GM12873 (cell line): ENCODE data around the gene POM121C.
"Not testable (repeated sequence)": the region's sequence is repeated elsewhere in the genome, so short reads cannot be mapped to it uniquely, and the experiment has no call there.

Experiments
- TF ChIP-seq, protein P1 (sequence below): IDR thresholded peaks from 2 replicates; pipeline ENCODE4 v1.5.1; 2012; ENCODE audit warnings: low read depth, mild to moderate bottlenecking, moderate library complexity, low read length, control low read depth; ENCODE audit not compliant: insufficient read depth; ENCODE audit errors: missing control alignments

Gene POM121C

DNA sequence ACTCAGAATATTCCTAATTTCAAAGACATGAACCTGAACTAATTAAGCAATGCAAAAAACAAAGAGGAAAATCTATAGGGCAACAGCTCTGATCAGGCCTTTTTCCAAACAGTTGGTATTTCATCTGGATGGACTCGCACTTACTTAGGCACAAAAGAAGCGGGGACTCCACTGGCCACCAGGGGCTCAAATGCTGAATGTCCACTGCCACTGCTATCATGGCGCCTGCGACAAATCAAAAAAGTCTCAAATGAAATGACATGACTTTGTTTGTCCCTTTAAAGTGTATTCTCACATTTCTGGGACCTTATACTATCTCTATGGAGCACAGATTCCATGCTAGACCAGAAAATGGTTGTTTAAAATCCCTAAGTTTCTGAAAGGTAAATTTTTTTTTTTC lies 47.1 kb downstream of the POM121C start:
- TF ChIP-seq, protein P1, sequence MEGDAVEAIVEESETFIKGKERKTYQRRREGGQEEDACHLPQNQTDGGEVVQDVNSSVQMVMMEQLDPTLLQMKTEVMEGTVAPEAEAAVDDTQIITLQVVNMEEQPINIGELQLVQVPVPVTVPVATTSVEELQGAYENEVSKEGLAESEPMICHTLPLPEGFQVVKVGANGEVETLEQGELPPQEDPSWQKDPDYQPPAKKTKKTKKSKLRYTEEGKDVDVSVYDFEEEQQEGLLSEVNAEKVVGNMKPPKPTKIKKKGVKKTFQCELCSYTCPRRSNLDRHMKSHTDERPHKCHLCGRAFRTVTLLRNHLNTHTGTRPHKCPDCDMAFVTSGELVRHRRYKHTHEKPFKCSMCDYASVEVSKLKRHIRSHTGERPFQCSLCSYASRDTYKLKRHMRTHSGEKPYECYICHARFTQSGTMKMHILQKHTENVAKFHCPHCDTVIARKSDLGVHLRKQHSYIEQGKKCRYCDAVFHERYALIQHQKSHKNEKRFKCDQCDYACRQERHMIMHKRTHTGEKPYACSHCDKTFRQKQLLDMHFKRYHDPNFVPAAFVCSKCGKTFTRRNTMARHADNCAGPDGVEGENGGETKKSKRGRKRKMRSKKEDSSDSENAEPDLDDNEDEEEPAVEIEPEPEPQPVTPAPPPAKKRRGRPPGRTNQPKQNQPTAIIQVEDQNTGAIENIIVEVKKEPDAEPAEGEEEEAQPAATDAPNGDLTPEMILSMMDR, result peak; percentile 8

DNA sequence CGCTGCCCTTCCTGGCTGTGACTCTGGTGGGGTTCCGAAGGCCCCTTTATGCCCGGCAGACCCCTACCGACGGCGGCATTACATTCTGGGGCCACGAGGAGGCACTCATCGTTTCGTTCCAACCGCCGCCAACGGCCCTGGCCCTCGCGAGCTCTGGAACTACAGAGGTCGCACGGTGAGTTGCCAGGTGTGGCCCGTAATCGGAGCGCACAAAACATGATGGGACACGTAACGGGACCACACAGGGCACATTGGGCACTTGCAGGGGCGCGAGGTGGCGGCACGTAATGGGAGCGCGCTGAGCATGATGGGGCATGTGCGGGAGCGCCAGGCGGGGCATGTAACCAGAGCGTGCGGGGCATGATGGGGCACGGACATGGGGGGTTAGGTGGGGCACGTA lies 90.8 kb downstream of the POM121C start, which contains the start of gene TRIM73:
Gene TRIM73 (plus strand): TSS at position 301 of the 400 bp plus-strand sequence. CDS start 3,305 bp downstream, outside the sequence.
- TF ChIP-seq, protein P1, result not testable (repeated sequence)
